Measurements from ENCODE around the gene CER1. TPM values are rescaled to one million over a fixed set of nuclear protein-coding genes. Genes with fewer than 3 reads are reported as not detected.

Gene CER1
- total RNA-seq, 1 experiment from 2014 or later: not detected

DNA sequence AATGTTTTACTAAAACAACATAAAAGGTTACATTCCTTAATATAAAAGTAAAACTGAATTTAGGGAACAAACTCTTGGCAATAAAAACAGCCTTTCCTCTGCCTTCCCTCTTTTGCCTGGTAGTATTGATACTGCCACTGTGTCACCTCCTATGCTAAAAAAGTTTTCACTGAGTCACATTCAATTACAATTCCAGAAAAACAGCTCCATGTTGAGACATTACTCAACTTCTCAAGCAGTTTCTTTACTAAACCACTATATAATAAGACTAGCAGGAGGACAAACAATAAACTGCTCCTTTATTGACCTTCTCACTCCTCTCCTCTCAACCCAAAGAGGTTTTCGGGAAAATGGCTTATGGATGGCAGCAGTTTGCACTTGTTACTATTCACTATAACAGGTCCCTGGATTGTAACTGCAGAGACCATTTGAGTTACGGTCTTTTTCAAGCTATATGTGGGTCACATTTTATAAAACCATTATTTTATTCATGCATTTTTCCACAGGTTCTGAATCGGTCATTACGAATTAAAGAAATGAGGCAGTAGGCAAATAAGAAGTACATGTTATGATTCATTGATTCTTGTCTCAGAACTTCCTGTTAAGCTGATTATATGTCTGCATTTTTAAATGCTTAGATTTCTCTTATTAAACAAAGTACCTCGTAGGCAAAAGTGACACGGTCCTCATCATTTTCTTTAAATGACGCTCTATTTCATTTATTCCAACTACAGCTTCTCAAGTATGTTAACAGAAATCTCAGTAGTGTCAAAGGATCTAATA, 31.4 kb downstream of the CER1 start:
- Histone ChIP-seq H3K36me3 (ENCODE audit: control insufficient read depth in 1 of 2, insufficient read depth in 2 of 2, low read length in 2 of 2) (peaks cover 0 to 10% of the 10 kb centered on the region in 2 experiments; a peak in 2 of 4 replicates), H3K79me2 (ENCODE audit: insufficient read depth, low read length) (peaks cover 7% of the 10 kb centered on the region), H3K27me3 (ENCODE audit: insufficient read depth, low read length) (no peaks in the 10 kb centered on the region), H3K9ac (ENCODE audit: low read length) (no peak overlapping the region), H4K20me1 (ENCODE audit: insufficient read depth) (no peaks in the 10 kb centered on the region), H3K9me2 (ENCODE audit: insufficient read depth) (no peaks in the 10 kb centered on the region), H3K27ac (ENCODE audit: low read depth, low read length) (no peak overlapping the region), H3K4me3 (replicated peaks in 1 of 2; ENCODE audit: low read depth in 1 of 2, low read length in 2 of 2) (no peak overlapping the region), H3K9me3 (ENCODE audit: control insufficient read depth in 1 of 2, insufficient read depth in 1 of 2, low read depth in 1 of 2, low read length in 2 of 2) (no peaks in the 10 kb centered on the region), H3K4me2 (ENCODE audit: low read length) (no peak overlapping the region), H3K4me1 (ENCODE audit: control insufficient read depth in 1 of 2, insufficient read depth in 2 of 2, low read length in 2 of 2) (peaks cover 0 to 12% of the 10 kb centered on the region in 2 experiments; a peak in 3 of 4 replicates), H2AFZ (ENCODE audit: low read depth, low read length, poor library complexity, severe bottlenecking) (no peak overlapping the region)
- DNase-seq (ENCODE audit: low read depth, low spot score): no peak
- no TSS peak for BruUV-seq (replicated peaks)
- intact Hi-C loops (cut with micrococcal nuclease): no loop called here
- TF ChIP-seq JUND (IDR thresholded peaks at IDR 0.05) (no peak), SP1 (IDR thresholded peaks at IDR 0.05; ENCODE audit: low read depth) (no peak), EGR1 (IDR thresholded peaks at IDR 0.05; ENCODE audit: low read depth) (no peak), TCF7L2 (IDR thresholded peaks at IDR 0.05; ENCODE audit: borderline replicate concordance, extremely low read depth, insufficient read depth, insufficient read length) (no peak), CBX3 (IDR thresholded peaks at IDR 0.05; ENCODE audit: low read depth) (no peak), ATF3 (IDR thresholded peaks at IDR 0.05) (no peak), ZFX (IDR thresholded peaks at IDR 0.05) (no peak), CEBPB (IDR thresholded peaks at IDR 0.05; ENCODE audit: low read depth) (no peak), ELF1 (IDR thresholded peaks at IDR 0.05; ENCODE audit: borderline replicate concordance, low read depth) (no peak), RAD21 (IDR thresholded peaks at IDR 0.05; ENCODE audit: low read depth) (no peak)
- TF ChIP-seq, protein P1, sequence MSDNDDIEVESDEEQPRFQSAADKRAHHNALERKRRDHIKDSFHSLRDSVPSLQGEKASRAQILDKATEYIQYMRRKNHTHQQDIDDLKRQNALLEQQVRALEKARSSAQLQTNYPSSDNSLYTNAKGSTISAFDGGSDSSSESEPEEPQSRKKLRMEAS (IDR thresholded peaks at IDR 0.05): no peak
- ATAC-seq: no peak
- ChIA-PET RAD21 (ENCODE audit: low non-redundant PET in 1 of 2, low total read pairs in 2 of 2, uncharacterized antibody in 2 of 2, unreplicated experiment in 2 of 2) (no interaction called here), CTCF (no interaction called here), POLR2A (no interaction called here)

All from HCT116 (cell line).